GM18507 (cell line): Measurements from ENCODE around the gene LRG1.
A peak's percentile ranks its signal among the peaks of the same experiment; 100 is the strongest.

Experiments
- DNase-seq: peaks from one replicate; pipeline ENCODE4 v3.0.0; 2011; ENCODE audit warnings: low read depth; ENCODE audit not compliant: insufficient read length; ENCODE audit errors: extremely low spot score
- FAIRE-seq: peaks from 2 replicates; lab custom pipeline; 2011; peaks lifted over from hg19 to GRCh38; lab: Jason Lieb, UNC

The LRG1 gene

DNA sequence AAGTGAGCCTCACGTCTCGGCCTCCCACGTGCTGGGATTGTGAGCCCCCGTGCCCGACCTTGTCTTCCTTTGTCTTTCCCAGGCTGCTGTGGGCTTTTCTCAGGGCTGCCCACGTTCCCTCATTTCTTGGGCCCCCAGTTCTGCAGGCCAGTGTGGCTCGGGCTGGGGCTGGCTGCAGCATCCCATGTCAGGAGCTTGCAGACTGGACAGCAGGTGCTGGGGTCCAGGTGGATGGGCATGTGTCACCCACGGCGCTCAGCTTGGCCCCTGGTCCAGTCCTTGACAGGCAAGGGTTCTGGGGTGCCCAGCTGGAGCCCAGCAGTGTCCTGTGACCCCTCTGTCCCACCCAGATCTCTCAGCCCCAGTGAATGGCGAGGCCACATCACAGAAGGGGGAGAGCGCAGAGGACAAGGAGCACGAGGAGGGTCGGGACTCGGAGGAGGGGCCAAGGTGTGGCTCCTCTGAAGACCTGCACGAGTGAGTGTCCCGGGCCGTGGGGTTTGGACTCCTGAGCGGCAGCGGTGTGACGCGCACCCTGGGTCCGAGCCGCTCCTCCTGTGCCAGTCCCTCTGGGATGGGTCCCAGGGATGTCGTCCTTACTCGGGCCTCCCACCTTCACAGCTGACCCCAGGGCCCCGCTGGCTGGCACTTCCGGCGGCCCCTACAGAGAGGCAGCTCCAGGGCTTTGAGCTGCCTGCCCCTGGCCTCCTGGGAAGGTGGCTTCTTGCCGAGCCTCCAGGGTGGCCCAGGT, 38.8 kb downstream of the LRG1 start:
- FAIRE-seq (no peak), DNase-seq (no peak)

DNA sequence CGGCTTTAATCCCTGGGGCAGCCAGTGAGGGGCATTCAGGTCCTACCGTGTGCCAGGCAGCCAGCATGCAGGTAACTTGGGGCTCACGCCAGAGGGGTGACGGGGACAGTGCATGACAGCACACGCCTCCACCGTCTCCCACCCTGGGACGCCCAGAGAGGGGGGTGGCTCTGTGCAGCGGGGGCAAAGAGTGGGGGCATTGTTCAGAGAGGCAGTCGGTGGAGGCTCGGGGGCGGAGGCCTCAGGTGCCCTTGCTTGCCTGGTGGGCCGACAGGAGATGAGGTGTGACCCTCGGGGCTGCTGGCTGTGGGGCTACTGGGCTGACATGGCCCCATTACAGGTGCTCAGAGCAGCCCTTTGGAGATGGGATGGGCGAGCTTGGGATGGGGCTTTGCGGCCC, 40.0 kb downstream of the LRG1 start:
- FAIRE-seq = no peak
- DNase-seq = no peak

DNA sequence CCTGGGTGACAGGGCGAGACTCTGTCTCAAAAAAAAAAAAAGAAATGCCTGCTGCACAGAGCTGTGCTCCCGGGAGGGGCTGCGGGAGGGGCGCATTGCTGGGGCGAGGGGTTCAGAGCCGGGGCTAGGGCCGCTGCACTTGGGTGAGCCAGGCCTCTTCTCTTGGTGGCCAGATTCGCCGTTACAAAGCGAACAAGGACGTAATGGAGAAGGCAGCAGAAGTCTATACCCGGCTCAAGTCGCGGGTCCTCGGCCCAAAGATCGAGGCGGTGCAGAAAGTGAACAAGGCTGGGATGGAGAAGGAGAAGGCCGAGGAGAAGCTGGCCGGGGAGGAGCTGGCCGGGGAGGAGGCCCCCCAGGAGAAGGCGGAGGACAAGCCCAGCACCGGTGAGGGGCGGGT, 40.5 kb downstream of the LRG1 start:
- FAIRE-seq (no peak), DNase-seq (no peak)

DNA sequence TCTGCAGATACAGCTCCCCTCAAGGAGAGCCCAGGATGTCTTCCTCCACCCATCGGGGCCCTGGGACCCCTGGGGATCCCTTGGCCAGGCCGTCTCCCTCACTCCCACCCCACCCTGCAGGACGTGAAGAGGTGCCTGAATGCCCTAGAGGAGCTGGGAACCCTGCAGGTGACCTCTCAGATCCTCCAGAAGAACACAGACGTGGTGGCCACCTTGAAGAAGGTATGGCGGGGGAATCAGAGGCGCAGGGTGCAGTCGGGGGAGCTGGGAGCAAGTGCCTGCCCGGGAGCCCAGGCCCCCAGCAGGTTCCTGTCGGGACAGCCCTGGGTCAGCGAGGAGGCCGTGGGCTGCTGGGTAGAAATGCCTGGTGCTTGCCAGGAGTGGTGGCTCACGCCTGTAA, 41.1 kb downstream of the LRG1 start:
- FAIRE-seq (no peak), DNase-seq (no peak)

DNA sequence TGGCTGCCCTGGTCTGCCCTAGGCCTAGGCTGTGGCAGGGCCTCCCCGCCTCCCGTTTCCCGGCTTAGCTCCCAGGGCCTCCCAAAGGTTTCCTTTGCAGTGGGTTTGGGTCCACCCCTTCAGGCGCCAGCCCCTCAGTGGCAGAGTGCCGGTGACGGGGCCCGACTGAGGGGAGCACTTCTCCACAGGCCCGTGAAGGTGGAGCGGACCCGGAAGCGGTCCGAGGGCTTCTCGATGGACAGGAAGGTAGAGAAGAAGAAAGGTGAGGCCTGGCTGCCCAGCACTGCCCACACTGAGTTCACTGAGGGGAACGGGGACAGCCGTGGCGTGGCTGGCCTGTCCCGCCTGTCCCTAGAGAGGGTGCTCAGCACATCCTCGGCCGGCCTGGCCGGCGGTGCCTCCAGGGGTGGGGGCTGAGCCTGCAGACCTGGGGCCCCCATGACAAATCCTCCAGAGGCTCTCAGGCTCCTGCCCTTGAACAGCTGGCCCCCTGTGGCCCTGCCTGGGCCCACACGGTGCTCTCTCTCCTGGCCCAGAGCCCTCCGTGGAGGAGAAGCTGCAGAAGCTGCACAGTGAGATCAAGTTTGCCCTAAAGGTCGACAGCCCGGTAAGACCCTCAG, 42.0 kb downstream of the LRG1 start:
- FAIRE-seq (no peak), DNase-seq (no peak)

DNA sequence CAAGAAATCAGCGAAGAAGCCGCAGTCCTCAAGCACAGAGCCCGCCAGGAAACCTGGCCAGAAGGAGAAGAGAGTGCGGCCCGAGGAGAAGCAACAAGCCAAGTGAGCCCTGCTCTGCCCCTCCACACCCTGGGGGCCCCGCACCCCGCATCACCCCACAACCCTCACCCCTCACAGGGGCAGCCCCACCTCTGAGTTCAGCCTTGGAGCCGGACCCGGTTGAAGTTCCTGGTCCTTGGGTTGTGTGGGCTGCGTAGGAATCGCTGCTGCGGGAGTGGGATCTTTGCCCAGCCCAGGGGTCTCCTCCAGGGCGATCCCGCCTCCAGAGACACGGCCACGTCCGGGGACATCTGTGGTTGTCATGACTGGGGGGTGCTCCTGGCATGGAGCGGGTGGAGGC, 43.5 kb downstream of the LRG1 start:
- no peak for FAIRE-seq
- no peak for DNase-seq

DNA sequence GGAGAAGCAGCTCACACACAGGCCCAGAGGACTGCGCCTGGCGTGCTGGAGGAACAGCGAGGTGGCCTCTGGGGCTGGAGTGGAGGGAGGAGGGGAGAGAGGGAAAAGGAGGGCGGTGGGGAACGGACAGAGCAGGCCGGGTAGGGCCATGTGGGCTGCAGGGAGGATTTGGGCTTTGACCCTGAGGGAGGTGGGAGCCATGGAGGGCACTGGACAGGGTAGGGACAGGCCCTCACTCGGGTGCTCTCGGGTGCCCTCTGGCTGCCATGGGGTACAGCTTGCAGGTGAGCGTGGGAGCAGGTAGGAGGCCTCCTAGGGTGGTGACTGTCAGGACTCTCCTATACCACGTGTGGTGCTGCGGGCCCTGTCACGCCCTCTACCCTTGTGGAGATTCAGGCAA, 44.4 kb downstream of the LRG1 start:
- DNase-seq (no peak), FAIRE-seq (no peak)

DNA sequence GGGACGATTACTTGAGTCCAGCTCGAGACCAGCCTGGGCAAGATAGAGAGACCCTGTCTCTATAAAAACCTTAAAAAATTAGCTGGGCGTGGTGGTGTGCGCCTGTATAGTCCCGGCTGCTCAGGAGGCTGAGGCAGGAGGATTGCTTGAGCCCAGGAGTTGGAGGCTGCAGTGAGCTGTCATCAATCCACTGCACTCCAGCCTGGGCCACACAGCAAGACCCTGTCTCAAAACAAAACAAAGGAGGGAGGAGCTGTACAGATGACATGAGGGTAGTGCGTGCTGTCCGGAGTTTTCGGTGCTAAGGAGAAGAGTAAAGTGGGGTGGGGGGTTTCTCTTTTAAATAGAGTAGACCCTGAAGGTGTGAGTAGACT, 45.2 kb downstream of the LRG1 start:
- no peak for FAIRE-seq
- DNase-seq = no peak

DNA sequence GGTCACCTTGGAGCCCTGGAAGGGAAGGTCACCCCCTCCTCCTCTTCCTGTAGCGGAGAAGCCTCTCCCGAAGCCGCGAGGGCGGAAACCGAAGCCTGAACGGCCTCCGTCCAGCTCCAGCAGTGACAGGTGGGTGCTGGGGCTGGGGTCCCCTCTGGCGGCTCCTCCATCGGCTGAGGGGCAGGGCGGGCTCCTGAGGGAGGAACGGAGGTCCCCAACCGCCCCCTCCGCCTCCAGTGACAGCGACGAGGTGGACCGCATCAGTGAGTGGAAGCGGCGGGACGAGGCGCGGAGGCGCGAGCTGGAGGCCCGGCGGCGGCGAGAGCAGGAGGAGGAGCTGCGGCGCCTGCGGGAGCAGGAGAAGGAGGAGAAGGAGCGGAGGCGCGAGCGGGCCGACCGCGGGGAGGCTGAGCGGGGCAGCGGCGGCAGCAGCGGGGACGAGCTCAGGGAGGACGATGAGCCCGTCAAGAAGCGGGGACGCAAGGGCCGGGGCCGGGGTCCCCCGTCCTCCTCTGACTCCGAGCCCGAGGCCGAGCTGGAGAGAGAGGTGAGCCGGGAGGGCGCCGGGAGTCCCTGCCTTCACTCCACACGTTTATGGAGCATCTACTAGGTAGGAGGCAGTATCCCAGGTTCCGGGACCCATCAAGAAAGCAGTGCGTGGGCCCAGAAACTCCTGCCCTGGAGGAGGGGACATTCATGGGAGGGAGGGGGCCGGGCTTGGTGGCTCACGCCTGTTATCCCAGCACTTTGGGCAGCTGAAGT, 45.7 kb downstream of the LRG1 start:
- no peak for DNase-seq
- no peak for FAIRE-seq

DNA sequence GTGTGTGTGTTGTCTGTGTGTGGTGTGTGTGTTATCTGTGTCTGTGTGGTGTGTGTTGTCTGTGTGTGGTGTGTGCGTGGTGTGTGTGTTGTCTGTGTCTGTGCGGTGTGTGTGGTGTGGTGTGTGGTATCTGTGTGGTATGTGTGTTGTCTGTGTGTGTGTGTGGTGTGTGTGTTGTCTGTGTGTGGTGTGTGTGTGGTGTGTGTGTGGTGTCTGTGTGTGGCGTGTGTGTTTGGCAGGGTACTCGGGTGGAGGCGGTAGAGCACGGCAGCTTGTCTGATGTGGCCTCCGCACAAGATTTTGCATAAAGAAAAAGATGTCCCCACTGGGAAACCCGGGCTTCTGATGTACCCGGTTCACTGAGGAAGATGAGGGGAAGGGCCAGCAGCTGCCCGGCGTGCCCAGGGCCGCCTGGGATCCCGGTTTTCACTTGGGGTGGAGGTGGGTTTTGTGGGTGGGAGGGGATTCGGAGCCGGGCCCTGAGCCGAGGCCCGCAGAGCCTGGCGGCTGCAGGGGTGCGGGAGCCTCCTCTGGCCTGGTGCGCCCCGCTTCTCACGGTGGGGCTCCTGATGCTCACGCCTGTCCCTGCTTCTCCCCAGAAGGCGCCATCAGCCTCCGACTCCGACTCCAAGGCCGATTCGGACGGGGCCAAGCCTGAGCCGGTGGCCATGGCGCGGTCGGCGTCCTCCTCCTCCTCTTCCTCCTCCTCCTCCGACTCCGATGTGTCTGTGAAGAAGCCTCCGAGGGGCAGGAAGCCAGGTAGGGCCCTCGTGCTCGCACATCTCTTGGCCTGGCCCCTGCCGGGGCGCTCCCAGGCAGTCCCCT, 46.5 kb downstream of the LRG1 start:
- FAIRE-seq (no peak), DNase-seq (no peak)

DNA sequence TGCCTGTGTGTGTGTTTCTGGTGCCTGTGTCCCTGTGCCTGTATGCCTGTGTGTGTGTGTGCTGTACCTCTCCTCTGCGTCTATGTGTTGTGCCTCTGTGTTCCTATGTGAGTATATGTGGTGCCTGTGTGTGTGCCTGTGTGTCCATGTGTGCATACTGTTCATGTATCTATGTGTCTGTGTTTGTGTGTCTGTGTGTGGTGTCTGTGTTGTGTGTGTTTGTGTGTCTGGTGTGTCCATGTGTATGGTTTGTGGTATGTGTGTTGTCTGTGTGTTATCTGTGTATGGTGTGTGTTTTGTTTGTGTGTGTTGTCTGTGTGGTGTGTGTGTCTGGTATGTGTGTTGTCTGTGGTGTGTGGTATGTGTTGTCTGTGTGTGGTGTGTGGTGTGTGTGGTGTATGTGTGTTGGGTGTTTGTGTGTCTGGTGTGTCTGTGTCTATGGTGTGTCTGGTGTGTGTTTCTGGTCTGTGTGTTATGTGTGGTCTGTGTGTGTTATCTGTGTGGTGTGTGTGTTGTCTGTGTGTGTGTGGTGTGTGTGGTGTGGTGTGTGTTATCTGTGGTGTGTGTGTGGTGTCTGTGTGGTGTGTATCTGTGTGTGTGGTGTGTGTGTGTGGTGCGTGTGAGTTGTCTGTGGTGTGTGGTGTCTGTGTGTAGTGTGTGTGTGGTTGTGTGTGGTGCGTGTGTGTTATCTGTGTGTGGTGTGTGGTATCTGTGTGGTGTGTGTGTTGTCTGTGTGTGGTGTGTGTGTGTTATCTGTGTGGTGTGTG, 47.3 kb downstream of the LRG1 start:
- DNase-seq (no peak), FAIRE-seq (peak; percentile 75)

DNA sequence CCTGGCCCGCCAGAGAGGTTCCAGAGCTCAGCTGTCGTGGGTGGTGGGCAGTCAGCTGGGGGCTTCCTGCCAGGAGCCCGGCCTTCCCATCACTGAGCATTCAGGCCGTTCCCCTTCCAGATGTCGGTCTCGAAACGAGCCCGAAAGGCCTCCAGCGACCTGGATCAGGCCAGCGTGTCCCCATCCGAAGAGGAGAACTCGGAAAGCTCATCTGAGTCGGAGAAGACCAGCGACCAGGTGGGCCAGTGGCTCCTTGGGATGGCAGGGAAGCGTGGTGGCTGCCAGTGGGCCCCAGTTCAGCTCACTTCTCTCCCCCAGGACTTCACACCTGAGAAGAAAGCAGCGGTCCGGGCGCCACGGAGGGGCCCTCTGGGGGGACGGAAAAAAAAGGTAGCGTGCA, 48.4 kb downstream of the LRG1 start:
- FAIRE-seq (no peak), DNase-seq (no peak)

DNA sequence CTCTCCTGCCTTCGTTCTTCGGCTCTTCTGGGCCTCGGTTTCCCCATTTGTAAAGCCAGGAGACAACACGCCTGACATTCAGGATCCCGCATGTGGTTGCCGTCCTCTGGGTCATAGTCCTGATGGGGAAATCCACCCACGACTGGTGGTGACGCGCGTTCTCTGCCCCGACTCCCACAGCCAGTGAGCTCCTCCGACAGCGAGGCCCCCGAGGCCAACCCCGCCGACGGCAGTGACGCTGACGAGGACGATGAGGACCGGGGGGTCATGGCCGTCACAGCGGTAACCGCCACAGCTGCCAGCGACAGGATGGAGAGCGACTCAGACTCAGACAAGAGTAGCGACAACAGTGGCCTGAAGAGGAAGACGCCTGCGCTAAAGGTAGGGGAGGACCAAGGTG, 51.3 kb downstream of the LRG1 start:
- FAIRE-seq = no peak
- DNase-seq = no peak

DNA sequence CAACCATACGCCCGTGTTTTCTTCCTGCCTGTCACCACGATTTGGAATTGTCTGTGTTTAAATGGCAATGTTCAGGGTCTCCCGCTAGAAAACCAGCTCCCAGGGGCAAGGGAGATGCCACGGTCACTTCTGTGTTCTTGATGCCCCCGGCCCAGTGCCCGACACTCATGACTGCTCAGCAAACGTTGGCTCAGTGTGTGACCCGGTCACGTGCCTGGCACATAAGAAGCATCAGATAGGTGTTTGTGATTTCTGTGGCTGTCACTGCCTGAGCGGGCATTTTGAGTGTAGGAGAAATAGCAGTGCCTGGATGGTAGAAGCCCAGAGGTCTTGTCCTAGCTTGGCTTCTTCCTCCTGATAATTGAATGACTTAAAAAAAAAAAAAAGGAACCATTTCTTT, 52.3 kb downstream of the LRG1 start:
- DNase-seq (no peak), FAIRE-seq (no peak)
